Jurkat, Clone E6-1 (cell line): ENCODE results near the gene F2RL3.
"Not testable (repeated sequence)": the region's sequence is repeated elsewhere in the genome, so short reads cannot be mapped to it uniquely, and the experiment has no call there.

Experiments
- DNase-seq: peaks from one replicate; pipeline ENCODE4 v3.0.0-alpha.2; 2011; ENCODE audit warnings: low read depth, low spot score
- H3K4me3 ChIP-seq: 2 replicates; pipeline ENCODE4 v1.5.1; 2011; ENCODE audit warnings: mild to moderate bottlenecking, low read length, control low read depth, moderate library complexity

The F2RL3 gene

GRCh38 chr19:16873594-16873993, 15.2 kb upstream of the F2RL3 start:
- DNase-seq: no peak
- H3K4me3 ChIP-seq: no peak overlapping the region

DNA sequence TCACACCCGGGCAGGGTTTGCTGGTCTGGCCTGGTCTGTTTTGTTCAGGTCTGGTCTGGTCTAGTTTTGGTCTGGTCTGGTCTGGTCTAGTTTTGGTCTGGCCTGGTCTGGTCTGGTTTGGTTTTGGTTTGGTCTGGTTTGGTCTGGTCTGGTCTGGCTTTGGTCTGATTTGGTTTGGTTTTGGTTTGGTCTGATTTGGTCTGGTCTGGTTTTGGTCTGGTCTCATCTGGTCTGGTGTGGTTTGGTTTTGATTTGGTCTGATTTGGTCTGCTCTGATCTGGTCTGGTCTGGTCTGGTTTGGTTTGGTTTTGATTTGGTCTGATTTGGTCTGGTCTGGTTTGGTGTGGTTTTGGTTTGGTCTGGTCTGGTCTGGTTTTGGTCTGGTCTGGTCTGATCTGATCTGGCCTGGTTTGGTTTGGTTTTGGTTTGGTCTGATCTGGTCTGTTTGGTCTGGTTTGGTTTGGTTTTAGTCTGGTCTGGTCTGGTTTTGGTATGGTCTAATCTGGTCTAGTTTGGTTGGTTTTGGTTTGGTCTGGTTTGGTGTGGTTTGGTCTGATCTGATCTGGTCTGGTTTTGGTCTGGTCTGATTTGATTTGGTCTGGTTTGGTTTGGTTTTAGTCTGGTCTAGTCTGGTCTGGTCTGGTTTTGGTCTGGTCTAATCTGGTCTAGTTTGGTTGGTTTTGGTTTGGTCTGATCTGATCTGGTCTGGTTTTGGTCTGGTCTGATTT, 14.4 kb upstream of the F2RL3 start:
- no peak for DNase-seq
- no peak overlapping the region for H3K4me3 ChIP-seq

DNA sequence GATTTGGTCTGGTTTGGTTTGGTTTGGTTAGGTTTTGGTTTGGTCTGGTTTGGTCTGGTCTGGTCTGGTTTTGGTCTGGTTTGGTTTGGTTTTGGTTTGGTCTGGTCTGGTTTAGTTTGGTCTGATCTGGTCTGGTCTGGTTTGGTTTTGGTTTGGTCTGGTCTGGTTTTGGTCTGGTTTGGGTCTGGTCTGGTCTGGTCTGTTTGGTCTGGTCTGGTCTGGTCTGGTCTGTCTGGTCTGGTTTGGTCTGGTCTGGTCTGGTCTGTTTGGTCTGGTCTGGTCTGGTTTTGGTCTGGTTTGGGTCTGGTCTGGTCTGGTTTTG, 13.9 kb upstream of the F2RL3 start:
- not testable (repeated sequence) for H3K4me3 ChIP-seq, DNase-seq

GRCh38 chr19:16875584-16876555, 12.9 kb upstream of the F2RL3 start:
- H3K4me3 ChIP-seq: no peak overlapping the region
- DNase-seq: no peak

DNA sequence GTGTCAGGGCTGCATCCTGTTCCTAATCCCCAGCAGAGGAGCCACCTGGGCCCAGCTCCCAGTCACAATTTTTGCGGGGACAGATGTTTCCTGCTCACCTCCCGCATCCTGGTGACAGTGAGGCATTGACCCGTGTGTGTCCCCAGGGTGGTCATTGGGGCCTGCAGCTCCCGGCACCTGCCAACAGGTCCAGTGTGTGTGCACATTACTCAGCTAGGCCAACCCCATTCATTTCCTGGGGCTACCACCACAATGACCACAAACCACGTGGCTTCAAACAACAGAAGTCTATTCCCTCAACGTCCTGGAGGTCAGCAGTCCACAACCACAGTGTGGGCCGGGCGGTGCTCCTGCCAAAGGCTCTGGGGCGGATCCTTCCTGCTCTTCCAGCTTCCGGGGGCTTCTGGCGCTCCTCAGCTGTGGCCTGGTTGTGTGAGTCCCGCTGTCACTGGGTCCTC, 11.9 kb upstream of the F2RL3 start:
- H3K4me3 ChIP-seq: no peak overlapping the region
- no peak for DNase-seq

GRCh38 chr19:16877581-16877980, 11.2 kb upstream of the F2RL3 start:
- no peak overlapping the region for H3K4me3 ChIP-seq
- DNase-seq: no peak

GRCh38 chr19:16878181-16878965, 10.4 kb upstream of the F2RL3 start:
- DNase-seq: no peak
- no peak overlapping the region for H3K4me3 ChIP-seq

DNA sequence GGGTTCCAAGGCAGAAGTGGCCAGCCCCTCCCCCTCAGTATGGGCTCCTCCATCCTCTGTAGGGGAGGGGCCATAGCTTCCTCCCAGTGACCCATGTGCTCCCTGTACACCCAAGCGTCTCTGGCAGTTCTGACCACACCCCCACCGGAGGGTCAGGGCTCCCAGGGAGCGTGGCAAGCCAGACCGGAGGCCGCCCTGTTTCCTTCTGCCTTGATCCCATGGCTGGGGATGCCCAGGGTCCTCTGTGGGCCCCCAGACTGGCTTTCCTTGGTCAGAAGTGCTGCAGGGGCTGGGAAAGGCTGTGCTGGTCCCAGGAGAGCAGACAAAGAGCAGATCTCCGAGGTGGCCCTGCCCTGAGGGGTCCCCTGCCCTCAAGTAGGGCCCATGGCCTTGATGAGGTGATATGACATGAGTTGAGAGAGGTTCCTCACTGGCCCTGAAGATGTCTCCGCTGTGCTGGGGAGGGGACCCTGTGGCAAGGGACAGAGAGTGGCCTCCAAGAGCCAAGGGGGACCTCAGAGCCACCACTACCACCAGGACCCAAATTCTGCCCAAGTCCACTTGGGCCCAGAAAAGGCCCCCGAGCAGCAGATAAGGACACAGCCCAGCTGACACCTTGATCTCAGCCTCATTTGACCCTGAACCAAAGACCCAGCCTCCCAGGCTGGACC, 7.8 kb upstream of the F2RL3 start:
- DNase-seq: no peak
- no peak overlapping the region for H3K4me3 ChIP-seq

- no peak for DNase-seq
- H3K4me3 ChIP-seq: no peak overlapping the region
Measured at GRCh38 chr19:16882146-16882545, 6.7 kb upstream of the F2RL3 start.

- H3K4me3 ChIP-seq: no peak overlapping the region
- no peak for DNase-seq
Measured at GRCh38 chr19:16883522-16883921, 5.3 kb upstream of the F2RL3 start.

DNA sequence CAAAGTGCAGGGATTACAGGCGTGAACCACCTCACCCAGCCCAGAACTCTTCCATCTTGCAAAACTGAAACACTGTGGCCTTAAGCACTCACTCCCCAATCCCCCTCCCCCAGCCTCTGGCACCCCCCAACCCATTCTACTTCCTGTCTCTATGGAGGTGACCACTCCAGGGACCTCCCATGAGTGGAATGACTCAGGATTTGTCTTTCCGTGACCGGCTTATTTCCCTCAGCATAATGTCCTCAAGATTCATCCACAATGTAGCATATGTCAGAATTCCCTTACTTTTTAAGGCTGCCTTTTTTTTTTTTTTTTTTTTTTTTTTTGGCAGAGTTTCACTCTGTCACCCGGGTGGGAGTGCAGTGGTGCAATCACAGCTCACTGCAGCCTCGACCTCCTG, 3.6 kb upstream of the F2RL3 start:
- no peak for DNase-seq
- no peak overlapping the region for H3K4me3 ChIP-seq

- no peak overlapping the region for H3K4me3 ChIP-seq
- no peak for DNase-seq
Measured at GRCh38 chr19:16886305-16886880, 2.4 kb upstream of the F2RL3 start.

DNA sequence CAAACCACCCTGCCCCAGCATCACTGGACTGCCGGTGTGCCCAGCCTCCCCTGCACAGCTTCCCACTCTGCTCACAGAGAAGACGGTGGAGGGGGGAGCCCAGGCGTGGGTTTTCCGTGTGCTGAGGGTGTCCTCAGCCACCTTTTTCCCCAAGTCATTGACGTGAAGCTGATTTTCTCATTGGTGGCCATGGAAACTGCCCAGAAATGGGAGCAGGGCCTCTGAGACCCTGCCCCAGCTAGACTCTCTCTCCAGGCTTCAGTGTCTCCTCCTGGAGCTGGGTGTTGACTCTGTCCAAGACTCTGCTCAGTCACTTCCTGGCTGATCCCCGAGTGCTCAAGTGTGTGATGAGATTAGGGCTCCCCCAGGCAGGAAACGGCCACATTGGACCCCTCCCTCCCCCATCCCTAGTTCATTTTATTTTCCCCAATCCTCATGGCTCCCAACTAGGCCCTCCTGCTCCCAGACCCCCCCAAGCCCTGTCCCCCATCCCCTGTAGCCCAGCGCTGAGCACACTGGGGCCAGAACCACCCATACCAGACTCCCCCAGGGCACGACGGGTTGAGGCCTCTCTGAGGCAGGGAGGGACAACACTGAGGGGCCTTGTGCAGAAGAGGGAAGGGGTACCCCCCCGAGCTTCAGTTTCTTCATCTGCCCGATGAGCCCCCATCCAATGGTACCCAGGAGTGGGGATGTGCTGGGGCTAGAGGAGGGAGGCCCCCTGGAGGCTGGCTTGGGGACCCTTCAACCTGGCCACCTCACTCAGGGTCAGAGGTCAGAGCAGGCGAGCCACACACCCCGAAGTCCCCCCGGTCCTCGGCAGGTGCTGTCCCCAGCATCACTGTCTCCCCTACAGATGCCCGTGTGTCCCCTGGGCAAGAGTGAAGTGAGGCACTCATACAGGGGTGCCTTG, 1.2 kb upstream of the F2RL3 start:
- no peak for DNase-seq
- H3K4me3 ChIP-seq: no peak overlapping the region

- no peak for DNase-seq
- H3K4me3 ChIP-seq: no peak overlapping the region
Measured at GRCh38 chr19:16889366-16889882, 625 bp downstream of the F2RL3 start.

GRCh38 chr19:16889883-16890460, 1.2 kb downstream of the F2RL3 start:
- no peak for DNase-seq
- H3K4me3 ChIP-seq: no peak overlapping the region

DNA sequence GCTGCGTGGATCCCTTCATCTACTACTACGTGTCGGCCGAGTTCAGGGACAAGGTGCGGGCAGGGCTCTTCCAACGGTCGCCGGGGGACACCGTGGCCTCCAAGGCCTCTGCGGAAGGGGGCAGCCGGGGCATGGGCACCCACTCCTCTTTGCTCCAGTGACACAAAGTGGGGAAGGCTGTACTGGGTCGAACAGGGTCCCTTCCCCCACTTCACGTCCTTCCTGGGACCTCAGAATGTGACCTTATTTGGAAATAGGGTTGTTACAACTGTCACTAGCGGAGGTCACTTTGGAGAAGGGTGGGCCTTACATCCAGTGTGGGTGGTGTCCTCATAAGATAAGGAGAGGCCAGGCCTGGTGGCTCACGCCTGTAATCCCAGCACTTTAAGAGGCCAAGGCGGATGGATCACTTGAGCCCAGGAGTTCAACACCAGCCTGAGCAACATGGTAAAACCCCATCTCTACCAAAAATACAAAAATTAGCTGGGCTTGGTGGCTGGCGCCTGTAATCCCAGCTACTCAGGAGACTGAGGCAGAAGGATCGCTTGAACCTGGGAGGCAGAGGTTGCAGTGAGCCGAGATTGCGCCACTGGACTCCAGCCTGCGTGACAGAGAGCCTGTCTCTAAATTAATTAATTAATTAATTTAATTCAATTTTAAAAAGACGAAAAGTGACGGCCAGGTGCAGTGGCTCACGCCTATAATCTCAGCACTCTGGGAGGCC, 1.8 kb downstream of the F2RL3 start:
- DNase-seq: no peak
- no peak overlapping the region for H3K4me3 ChIP-seq
